Activated T-cell treated with anti-CD3 and anti-CD28 coated beads for 48 hours (primary cell): ENCODE data around the gene MYO3B.
"Not testable (repeated sequence)": the region's sequence is repeated elsewhere in the genome, so short reads cannot be mapped to it uniquely, and the experiment has no call there.

Experiments used
- DNase-seq: peaks from one replicate; pipeline ENCODE4 v3.0.0-alpha.2; 2020; ENCODE audit warnings: low read depth

Gene MYO3B

DNA sequence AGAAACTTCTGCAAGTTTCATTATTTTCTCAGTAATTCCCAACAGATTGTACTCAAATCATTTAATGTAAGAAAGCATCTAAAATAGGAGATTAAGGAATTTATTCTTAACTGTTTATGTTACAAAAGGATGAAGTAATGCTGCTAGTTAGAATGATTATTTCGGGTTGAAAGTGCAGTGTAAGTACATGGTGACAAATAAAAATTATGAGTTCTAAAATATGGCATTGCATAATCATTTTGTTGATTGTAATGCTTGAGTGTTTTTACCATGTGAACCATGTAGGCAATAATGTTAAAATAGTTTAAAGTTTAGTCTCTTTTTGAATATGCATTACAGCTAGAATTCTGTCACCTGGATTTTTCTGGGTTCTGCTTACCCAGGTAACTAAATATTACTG is 388.2 kb downstream of the MYO3B start:
- no peak for DNase-seq

DNA sequence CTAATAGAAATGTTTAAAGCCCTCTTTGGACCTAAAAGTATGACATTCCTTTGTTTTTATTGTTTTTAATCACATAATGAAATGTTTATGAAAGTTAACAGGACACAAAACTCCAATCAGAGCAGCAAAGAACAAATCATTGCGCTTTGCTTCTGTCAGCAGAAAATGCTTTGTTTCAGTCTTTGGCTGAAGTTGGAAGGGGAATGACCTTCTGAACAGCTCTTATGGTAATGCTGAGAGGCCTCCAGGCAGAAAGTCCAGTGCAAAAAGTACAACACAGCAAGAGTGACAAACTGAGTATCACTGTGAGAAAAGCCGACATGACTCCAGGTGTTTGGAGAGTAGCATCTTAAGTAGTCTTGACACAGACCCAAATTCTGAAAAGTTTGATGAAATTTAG is 389.5 kb downstream of the MYO3B start:
- no peak for DNase-seq

DNA sequence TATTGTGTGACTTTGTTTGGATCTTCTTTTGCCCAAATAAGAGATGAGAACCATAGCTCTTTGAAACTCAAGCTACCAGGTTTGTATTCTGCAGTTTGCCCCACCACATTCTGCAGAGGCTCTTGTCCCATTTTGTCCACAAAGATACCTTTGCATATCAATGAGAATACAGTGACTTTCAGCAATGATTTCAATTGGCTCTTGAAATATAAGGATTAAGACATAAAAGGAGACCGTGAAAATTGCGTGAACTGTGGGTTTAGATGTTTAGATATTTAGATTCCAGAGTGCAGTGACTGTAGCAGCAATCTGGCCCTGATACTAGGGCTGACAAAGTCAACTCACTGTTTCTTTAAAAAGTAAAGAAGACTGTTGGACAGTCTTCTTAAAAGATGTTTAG is 390.6 kb downstream of the MYO3B start:
- DNase-seq, result no peak

DNA sequence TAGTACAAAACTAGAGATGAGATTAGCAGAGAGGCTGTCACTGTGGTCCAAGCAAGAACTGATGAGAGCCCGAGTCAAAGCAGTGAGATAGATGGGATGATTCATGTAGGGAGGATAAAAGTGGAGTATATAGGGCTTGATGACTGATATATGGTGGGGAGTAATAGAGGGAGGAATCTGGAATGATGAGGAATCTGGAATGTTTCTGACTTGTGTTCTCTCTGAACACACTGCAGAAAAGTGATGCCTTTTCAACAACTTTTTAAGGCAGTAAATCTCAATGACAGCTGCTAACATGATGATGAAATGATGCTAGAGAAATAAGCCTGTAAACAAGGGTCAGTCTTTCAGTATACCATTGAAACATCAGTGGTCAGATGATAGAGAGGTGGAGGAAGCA is 393.7 kb downstream of the MYO3B start:
- no peak for DNase-seq

DNA sequence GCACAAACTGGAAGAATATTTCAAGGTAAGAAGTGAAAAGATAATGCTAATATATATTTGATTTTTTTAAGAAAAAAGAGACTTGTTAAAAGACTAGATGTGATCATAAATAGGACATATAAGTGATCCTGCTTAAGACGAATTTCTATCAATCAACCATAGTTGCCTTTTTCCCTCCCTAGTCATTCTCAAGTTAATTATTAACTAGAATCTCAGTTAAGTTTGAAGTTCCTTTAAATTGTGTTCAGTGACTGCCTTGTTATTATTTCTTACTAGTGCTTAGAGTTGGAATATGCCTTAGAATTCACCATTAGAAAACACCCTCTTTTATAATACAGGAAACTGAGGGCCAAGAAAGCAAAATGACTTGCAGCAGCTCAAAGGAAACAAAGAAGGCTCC is 395.7 kb downstream of the MYO3B start:
- no peak for DNase-seq

DNA sequence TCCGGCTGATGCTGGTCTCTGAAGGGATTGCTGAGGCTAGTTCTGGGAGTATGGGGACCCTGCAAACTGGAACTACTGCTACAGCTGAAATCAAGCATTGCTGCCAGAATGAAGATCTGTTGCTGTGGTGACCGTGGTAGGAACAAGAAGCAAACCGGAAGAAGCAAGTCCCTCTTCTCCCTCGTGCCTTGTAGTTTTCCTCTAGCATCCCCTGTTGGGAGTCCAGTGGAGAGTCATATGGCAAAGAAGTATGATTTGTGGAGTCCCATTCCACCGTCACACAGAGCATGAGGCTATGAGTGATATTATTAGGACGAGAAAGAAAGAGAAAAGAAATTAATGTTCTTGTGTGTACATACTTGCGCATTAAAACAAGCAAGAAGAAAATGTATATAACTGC is 398.3 kb downstream of the MYO3B start:
- DNase-seq, result no peak

DNA sequence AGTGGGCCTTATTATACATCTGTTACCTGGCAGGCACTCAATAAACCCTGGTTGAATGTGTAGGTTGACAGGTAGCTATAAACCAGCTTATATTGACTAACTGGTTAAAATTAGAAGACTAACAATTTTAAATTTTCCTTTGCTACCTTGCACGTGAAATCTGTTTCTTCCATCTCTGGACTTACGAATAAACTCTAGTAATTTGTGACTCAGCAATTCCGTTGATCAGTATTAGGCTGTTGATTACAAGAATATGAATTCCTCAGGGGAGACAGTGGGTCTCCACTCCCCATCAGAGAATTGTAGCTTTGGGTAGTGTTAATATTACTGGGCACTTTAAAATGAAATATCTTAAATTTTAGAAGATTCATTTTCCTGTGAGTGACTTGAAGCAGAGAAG is 399.4 kb downstream of the MYO3B start:
- no peak for DNase-seq

DNA sequence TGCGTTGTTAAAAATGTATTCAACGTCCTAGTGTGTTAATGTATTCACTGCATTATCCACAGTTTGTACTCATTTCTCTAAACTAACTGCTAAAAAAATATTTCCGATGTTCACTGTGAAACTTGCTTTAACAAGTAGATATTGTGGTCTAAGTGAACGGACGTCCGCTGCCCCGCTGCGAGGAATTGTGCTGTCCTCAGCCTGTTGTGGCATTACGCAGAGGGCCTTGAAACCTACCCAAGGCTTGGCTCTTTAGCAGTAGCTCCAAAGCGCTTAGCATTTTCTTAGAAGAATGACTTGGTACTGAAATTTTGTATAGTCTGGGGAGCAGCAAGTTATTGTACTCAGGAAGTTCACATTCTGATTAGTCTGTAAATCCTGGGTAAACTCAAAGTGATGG is 400.7 kb downstream of the MYO3B start:
- no peak for DNase-seq

DNA sequence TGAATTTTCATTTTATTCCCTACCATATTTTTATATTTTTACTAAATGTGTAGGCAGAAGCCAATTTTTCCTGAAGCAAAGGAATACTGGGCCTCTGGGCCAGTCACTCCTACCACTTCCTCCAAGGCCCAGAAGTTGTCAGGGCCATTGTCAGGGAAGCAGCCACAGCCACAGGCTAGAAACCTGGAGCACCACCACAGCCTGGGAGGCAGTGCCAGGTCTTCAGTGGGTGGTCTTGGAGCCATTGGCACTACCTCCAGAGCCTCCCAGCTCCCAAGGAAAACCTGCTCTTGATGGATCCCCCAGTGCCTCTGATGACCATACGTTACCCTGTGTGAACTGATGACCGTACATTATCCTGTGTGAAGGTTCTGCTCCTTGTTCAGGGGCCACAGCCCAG is 401.6 kb downstream of the MYO3B start:
- no peak for DNase-seq

DNA sequence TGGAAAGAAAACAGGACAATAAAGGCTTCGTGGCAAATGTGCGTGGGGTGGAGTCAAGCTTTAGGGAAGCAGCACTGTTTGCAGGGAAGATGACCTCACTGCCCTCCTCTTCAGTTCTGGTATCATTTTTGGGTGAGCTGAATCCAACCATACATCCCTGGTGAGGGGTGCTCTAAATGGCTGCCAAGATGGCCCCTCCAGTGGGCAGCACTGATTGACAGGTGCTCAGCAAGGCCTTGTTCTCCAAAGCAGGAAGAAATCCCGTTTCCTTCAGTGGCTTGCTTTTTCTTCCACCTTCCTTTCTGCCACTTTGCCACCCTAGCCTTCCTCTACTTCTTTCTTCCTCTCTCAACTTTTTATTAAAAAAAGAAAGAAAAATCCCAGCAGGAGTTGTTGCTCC is 404.4 kb downstream of the MYO3B start:
- DNase-seq, result no peak

DNA sequence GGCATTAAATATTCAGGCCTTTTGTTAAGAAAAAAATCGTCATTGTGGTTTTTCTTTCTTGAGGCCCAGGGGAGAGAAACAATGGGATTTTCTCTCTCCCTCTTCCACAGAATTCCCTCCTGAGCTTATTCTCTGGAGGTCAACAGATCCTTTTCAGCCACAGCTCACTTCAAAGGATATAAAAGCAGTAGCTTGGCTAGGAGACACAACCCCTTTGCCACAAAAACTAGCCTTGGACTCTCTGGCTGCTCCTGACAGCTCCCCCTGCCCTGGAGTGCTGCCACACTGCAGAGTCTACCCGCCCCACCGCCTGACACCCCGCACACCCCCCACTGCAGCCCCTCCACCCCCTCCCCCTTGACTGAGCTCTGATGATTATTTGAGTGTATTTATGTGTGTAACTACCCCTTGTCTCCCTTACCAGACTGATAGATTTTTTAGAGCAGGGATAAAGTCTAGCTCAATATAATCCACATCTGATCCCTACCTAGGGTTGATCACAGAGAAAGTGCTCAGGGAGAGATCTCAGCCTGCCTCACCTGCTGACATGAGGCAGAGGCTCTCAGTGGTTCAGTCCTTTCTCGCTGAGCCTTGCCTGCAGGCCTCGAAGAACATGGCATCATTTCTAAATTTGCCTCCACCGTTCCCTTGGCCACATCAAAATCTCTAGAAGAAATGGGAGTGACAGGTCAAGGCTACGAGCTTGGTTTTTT is 405.0 kb downstream of the MYO3B start:
- DNase-seq, result no peak

DNA sequence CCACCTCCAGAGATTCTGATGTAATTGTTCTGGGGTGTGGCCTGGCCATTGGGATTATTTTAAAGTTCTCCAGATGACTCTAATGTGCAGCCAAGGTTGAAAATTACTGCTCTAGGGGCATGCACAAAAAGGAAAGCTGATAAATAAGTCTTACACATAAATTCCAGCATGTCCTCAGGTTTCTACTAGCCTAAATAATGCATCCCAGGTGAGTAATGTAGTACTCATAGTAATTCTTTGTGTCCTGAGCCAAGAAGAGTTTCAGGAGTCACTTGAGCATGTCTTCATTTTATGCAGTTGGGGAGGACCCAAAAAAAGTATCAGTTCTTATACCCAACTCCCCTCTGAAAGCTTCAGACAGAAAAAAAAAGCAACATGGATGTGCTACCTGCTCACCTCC is 407.1 kb downstream of the MYO3B start:
- DNase-seq, result no peak

DNA sequence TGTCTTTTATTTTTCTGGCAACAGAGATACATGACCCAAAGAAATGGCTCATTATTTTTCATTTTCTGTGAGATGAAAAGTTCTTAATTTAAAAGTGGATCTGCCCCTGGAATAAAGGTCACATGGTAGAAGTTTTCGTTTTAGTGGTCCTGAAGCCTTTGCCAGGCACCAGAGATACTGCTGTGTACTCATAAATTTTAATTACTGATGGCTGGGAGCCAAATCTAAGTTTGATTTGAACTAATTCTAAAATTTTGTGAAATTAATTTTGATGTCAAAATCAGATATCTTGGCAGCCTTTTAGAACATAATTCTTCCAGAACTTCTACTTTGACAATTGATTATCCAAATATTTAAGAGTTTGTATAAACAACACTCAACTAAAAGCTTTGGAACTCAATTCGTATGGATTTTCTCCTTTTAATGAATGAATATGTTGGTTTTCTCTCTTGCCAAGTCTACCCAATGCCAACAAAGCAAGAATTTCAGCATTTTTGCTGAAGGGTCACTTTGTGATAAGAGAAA is 408.7 kb downstream of the MYO3B start:
- DNase-seq, result no peak

DNA sequence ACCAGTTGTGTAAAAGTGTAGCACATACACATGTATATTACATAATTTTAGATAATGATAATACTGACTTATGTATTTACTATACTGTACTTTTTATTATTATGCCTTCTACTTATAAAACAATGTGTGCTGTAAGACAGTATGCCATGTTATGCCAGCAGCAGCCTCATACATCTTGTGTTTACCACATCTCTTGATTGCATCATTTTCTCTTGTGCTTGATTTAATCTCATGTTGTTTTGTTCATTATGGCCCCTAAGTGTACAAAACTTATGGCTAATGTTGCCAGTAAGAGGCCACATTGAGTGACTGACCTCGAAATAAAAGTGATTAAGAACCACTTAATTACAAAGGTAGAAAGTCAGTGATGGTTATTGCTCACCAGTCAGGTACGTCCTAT is 409.2 kb downstream of the MYO3B start:
- DNase-seq, result no peak

DNA sequence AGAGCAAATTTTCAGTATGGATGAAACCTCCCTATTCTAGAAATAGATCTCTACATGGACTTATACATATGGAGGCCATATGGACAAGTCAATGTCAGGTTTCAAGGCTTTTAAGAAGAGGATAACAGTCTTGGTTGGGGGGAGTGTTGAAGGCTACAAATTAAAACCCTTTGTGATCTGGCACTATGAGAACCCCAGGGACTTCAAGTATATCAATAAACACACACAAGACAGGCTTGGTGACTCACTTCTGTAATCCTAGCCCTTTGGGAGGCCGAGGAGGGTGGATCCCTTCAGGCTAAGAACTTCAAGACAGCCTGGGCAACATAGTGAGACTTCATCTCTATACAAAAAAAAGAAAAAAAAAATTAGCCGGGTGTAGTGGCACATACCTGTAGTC is 410.0 kb downstream of the MYO3B start:
- DNase-seq, result no peak

DNA sequence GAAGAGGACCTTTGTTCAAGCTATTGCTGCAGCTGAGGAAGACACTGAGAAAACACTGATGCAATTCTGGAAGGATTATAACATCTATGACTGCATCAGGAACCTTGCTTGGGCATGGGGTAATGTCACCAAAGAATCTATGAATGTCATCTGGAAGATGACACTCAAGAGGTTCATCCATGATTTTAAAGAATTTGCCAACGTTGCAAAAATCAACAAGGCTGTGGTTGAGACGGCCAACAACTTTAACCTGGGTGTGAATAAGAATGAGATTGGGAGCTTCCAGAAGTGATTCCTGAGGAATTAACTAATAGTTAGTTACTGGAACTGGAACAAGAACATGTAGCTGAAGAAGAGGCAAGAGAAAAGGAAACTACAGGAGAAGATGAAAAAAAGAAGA is 410.8 kb downstream of the MYO3B start:
- DNase-seq, result no peak

DNA sequence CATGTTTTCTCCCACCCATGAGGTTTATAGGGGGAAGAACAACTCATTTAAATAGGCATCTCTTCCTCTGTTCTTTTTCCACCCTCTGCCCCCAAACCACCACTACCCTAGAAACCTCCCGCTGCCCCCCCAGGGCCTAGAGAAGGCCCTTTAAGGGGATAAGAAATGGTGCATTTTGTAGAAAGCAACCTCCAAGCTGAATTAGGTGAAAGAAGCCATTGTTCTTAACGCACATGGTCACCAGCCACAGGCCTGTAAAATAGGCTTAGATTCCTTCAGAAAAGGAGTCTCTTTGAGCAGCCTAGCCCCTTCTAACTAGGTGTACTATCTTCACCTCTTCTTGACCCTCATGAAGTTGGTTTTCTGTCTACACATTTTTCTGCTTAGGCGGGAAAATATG is 418.6 kb downstream of the MYO3B start:
- DNase-seq, result no peak

DNA sequence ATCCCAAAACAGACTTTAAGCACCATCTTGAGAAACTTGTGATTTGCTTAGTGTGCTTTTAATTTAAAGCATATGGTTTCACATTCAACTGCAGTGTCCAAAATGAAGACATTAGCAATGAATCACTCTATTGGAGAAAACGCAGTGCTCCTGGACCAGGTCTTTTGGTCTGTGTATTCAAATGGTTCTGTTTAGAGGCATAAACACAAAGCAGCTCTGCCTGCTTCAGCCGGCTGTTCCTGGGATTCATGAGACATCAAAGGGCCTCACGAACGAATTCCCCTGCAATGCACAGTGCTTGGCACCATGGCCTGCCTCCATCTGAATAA is 420.1 kb downstream of the MYO3B start:
- DNase-seq, result no peak

DNA sequence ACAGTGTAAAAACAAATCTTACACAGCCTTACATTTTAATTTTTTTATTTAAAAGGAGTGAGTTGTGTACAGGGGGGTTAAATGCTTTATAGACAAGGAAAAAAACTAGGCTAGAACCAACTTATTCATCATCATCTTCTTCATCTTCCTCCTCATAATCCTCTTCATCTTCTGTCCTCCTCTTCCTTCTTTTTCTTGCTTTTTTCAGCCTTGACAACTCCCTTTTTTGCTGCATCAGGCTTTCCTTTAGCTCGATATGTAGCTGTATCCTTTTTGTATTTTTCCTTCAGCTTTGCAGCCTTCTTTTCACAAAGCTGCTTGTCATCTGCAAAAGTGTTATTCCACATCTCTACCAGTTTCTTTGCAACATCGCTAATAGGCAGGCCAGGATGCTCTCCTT is 423.5 kb downstream of the MYO3B start:
- no peak for DNase-seq

DNA sequence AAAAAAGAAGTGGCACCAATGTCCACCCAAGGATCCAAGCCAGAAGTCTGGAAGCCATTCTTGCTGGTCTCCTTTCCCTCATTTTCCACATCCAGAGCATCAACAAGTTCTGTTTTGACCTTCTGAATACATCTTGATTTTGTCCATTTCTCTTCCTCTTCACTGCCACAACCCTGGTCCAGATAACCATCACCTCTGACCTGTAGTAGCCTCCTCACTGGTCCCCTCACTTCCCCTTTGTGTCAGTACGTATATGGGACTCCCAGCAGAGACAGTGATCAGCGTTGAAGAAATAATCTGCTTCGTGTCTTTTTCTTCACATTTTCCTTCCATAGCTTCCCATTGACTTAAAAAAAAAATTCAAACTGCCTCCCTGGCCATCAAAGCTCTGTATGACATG is 427.9 kb downstream of the MYO3B start:
- DNase-seq, result no peak

DNA sequence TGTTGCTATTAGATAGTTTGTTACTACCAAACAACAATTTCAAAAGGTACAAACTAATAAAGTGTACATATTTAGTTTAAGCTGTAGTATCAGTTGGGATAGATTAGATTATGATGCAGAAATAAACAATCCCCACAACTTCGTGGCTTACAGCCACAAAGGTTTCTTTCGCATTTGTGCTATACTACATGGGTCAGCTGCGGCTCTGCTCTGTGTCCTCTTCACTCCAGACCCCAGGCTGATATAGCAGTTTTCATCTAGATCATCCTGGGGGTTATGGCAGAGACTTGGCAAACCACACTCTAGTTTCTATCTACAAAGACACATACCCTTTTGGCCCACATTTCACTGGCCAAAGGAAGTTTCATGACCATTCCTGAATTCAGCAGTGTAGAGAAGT is 429.2 kb downstream of the MYO3B start:
- no peak for DNase-seq

DNA sequence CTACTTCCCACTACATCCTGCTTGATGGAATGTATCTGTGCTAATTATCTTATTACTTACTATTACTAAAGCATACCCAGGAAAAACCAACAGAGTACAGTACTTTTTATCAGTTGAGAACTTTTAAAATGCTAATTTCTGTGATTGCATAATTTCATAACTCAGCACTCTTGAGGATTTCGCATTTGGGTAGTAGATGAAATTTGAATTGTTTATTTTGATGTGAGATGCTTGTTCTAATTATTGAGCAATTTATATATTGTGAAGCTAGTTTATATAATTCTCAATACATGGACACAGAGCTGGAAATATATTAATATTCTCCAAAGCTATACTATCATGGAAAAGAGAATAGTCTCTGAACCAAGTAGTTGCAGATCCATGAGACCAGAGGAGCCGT is 432.7 kb downstream of the MYO3B start:
- no peak for DNase-seq

DNA sequence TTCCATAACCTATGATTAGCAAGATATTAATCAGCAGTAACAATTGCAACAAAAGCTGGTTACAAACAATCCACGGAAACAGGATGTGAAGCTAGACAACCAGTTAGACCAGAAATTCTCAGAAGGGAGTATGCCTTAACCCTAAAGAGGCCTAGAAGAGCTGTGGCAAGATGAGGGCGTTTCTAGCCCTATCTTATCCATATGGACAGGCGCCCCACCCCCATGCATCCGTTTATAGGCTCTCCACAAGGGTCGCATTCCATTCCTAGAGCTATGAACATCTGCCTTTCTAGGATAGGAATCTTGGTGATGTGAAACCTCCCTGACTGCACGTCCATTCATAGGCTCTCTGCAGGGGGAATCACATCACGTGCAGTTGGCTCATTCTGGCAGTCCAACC is 441.0 kb downstream of the MYO3B start:
- DNase-seq, result not testable (repeated sequence)

DNA sequence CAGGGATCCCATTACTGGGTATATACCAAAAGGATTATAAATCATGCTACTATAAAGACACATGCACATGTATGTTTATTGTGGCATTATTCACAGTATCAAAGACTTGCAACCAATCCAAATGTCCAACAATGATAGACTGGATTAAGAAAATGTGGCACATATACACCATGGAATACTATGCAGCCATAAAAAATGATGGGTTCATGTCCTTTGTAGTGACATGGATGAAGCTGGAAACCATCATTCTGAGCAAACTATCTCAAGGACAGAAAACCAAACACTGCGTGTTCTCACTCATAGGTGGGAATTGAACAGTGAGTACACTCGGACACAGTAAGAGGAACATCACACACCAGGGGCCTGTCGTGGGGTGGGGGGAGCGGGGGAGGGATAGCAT is 457.1 kb downstream of the MYO3B start:
- DNase-seq, result not testable (repeated sequence)

DNA sequence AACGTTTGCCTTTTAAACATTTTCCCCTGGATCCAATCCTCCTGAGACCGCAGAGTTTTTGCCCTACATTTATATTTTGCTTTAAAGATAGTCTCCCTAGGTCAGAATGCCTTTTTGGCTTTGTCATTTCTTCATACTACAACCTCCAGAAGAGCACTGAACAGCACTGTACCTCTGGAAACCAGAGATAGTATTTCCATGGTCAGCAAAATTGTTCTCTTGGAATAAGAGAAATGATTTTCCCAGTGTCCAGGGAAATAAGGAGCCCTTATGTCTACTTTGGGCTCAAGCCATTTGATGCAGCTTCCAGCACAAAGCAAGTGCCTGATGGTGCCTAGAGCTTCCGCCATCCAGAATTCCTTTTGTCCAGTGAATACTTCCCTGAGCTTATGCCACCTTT is 461.7 kb downstream of the MYO3B start:
- no peak for DNase-seq
